Activated CD4-positive, alpha-beta T cell treated with anti-CD3 and anti-CD28 coated beads, Interleukin-10, Interleukin-2, amounts not matched to agents 100 ng/mL and 50 ng/mL, durations not matched to agents 16 hours and 8 hours (primary cell): ENCODE measurements around the gene PDIA2.
"Not testable (repeated sequence)": the region's sequence is repeated elsewhere in the genome, so short reads cannot be mapped to it uniquely, and the experiment has no call there.

Experiments used
- DNase-seq: peaks from one replicate; pipeline ENCODE4 v3.0.0-alpha.2; 2020

The PDIA2 gene, protein sequence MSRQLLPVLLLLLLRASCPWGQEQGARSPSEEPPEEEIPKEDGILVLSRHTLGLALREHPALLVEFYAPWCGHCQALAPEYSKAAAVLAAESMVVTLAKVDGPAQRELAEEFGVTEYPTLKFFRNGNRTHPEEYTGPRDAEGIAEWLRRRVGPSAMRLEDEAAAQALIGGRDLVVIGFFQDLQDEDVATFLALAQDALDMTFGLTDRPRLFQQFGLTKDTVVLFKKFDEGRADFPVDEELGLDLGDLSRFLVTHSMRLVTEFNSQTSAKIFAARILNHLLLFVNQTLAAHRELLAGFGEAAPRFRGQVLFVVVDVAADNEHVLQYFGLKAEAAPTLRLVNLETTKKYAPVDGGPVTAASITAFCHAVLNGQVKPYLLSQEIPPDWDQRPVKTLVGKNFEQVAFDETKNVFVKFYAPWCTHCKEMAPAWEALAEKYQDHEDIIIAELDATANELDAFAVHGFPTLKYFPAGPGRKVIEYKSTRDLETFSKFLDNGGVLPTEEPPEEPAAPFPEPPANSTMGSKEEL

DNA sequence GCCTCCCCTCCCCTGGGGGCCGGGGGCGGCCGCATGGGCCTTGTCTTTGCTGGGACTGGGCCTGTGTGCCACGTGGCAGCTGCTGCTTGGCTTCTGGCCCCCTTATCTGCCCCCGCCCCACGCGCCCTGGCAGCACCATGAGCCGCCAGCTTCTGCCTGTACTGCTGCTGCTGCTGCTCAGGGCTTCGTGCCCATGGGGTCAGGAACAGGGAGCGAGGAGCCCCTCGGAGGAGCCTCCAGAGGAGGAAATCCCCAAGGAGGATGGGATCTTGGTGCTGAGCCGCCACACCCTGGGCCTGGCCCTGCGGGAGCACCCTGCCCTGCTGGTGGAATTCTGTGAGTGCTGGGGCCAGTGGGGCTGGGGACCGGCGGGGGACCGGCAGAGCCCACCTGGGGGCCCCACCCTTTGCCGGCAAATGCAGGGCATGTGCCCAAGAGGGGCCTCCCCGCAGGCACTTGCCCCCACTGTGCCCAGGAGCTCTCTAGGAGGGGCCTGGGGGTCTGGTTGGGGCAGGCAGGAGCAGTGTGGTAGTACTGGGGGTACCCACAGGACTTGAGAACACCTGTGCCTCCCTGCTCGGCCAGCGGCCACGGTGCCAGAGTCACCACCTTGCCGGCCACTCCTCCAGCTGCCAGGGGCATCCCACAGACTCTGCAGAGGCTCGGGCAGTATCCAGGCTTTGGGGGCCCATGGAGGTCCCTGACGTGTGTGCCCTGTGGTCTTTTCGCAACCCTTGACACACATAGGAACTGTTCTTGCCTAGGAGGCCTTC, at the start of gene PDIA2:
TSS of gene PDIA2 (plus strand) at position 132 of the 773 bp plus-strand sequence. CDS start at position 138, 6 bp downstream.
- DNase-seq: no peak

DNA sequence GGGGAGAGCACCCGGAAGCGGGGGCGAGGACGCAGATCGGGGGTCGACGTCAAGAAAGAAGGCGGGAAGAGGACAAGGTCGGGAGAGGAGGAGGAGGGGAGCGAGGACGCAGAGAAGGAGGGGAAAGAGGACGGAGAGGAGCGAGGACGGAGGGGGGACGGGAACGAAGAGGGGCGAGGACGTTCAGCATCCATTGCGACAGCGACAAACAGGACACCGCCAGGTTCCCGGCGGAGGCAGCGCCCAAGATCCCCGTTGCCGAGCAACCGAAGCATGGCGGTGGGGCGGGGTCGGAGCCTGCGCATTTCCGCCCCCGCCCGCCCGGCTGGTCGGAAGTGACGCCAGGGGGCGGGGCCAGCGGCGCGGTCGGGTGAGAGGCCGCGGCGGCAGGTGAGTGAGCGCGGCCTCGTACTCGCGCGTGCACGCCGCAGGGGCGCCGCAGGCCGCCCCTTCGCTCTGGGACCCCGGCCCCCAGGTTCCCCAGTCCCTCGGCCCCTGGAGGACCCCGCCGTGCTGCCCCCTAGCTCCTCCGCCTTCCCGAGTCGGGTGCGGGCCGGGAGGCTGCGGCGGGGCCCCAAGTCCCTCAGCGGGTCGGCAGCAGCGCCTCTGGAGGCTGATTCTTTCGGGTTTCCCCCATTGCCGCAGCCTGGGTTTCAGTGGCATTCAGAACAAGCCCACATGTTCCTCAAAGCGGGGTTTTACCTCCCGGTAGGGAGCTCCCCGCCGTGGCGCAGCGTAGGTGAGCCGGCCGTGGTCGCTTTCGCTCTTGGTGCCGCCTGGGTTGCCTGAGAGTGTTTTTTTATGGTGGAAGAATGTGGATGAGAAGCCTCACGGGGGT, 48.3 kb upstream of the PDIA2 start, which contains the start of gene FAM234A:
TSS of gene FAM234A (plus strand) at position 354 of the 838 bp plus-strand sequence. CDS start 19,593 bp downstream, outside the sequence.
- peak; percentile 96 for DNase-seq

DNA sequence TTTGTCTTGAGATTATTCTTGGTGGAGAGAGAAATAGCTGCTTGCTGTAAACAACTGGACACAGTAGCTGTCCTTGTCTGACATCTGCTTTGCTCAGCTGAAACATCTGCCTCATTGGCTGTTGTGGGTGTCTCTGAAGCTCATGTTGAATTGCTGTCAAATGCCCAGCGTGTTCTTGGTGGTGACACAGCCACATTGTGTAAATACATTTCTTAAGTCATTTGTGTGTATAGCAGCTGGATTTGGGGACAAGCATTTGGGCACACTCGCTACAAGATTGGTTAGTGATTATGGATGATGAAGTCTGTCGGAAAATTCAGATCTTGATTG, 43.1 kb upstream of the PDIA2 start:
- no peak for DNase-seq

DNA sequence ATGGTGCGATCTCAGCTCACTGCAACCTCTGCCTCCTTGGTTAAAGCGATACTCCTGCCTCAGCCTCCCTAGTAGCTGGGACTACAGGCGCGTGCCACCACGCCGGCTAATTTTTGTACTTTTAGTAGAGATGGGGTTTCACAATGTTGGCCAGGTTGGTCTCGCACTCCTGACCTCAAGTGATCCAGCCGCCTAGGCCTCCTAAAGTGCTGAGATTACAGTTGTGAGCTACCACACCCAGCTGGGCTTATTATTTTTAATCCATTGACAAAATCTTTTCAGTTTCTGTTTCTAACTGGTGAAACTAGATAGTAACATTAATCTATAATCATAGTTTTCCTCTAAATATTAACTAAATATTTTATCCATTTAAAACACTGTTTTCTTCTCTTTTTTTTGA, 42.4 kb upstream of the PDIA2 start:
- no peak for DNase-seq

DNA sequence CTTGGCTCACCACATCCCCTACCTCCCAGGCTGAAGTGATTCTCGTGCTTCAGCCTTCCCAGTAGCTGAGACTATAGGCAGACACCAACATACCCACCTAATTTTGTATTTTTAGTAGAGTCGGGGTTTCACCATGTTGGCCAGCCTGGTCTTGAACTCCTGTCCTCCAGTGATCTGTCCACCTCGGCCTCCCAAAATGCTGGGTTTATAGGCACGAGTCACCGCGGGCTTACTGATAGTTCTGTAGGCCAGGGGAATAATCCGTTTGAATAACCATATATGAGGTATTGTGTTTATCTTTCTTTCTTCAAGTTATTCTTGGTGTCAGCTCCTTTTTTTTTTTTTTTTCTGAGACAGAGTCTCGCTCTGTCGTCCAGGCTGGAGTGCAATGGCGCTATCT, 40.7 kb upstream of the PDIA2 start:
- DNase-seq: no peak

DNA sequence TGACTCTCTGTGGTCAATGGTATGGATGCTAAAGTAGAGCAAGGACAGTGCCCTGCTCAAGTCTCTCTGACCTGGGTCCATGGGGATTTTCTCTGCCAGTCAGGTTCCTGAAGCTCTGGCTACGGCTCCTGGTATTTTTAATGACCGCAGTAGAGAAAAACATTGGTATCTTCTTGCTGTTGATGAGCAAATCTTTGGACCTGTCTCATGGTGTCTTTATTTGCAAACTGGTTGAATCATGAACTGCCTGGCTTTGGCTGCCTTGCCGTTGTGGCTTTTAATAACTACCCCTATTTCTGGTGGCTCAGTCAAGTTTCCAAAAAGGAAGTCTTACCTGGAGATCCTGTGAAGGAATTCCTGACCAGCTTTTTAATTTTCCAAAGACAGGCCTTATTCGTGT, 39.6 kb upstream of the PDIA2 start:
- DNase-seq: no peak

DNA sequence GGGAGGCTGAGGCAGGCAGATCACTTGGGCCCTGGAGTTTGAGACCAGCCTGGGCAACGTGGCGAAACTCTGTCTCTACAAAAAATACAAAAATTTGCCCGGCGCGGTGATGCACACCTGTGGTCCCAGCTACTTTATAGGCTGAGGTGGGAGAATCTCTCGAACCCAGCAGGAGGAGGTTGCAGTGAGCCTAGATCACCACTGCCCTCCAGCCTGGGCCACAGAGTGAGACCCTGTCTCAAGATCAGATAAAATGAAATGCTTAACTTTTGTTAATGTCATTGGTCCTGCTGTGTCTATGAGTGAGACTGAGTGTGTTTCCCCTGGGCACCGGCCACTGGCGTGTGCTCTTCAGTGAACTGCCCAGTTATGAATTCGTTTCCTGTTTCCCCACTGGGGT, 37.9 kb upstream of the PDIA2 start:
- no peak for DNase-seq

DNA sequence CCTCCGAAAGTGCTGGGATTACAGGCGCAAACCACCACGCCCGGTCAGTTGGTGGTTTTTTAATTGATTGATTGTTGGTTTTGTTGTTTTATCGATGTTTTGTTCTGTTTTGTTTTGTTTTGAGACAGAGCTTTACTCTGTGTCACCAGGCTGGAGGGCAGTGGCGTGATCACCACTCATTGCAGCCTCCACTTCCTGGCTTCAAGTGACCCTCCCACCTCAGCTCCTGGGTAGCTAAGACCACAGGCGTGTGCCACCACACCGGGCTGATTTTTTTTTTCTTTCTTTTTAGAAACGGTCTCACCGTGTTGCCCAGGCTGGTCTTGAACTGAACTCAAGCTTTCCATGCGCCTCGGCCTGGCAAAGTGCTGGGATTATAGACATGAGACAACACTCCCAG, 35.9 kb upstream of the PDIA2 start:
- no peak for DNase-seq

DNA sequence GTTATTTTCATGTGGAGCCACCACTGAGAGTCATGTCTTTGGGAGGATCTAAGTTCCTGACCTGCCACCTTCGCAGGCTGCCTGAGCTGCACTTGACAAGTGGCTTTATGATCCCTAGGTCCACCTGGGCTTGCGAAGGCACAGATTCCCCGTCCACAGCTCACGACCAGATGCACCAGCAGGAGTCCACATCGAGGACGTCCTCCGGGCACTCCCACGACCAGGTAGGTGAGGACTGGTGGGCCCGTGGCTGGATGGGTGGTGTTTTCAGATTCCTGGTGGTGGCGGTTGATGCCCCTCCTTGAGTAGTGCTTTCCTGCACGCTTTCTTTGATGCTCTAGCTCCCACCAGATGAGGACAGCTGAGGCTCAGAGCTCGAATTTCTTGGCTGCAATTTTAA, 33.5 kb upstream of the PDIA2 start:
- DNase-seq: no peak

DNA sequence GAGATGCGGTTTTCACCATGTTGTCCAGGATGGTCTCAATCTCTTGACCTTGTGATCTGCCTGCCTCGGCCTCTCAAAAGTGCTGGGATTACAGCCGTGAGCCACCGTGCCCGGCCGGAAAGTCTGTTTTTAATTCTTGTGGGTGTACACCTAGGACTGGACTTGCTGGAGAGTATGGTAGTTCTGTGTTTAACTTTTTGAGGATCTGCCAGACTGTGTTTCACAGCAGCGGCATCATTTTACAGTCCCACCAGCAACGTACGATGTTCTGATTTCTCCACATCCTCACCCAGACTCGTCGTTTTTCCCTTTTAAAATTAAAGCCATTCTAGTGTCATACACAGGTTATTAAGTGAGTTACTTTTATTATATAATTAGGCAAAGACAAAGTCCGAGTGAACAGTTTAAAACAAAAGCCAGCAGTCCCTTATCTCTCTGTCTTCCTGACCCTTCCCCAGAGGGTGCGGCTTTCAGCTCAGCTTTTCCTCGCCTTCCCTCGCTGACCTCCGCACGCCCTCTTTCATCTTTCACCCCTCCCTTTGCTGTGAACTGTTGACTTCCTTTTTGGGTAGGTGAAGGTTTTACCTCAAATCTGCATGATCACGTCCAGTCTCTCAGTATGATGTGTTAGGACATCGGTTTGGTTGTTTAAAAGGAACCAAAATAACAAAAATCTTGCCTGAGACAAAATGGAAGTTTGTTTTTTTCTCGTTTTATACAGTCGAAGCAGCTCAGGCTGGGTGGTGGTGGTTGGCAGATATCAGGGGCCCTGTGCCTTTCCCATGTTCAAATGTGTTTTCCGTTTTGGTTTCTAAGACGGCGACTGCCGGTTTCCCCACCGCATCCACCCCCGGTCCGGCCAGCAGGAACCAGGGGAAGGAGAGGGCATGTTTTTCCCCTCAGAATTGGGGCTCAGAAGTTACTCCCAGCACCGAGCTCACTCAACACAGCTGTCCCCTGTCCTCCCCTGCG, 30.3 kb upstream of the PDIA2 start:
- DNase-seq: peak; percentile 58

DNA sequence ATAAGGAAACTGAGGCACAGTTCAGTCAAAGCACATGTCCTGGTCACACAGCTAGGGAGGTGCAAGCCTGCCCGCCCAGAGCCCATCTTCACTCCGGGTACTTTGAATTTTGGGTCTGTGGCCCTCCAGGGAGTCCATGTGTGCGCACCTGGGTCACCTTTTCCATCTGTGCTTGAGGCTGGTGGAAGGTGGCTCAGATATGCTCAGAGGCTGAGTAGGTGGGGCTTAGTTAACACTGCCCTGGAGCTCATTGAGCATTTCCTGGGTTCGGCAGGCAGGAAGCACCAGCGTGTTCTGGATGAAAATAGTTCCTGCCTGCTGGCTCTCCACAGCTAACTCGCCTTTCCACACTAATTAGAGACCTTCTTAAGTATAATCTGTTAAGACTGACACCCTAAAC, 29.1 kb upstream of the PDIA2 start:
- no peak for DNase-seq

DNA sequence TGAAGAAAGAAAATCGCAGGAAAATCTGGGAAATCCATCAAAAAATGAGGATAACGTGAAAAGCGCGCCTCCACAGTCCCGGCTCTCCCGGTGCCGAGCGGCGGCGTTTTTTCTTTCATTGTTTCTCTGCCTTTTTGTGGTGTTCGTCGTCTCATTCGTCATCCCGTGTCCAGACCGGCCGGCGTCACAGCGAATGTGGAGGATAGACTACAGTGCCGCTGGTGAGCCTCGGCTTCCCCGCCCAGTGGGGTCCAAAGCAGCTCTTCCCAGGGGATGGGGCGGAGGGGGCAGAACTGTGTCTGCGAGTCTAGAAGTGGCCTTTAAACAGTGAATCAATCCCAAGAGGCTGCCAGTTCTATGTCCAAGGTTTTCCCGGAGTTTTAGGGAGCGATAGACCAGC, 28.5 kb upstream of the PDIA2 start:
- DNase-seq: no peak

DNA sequence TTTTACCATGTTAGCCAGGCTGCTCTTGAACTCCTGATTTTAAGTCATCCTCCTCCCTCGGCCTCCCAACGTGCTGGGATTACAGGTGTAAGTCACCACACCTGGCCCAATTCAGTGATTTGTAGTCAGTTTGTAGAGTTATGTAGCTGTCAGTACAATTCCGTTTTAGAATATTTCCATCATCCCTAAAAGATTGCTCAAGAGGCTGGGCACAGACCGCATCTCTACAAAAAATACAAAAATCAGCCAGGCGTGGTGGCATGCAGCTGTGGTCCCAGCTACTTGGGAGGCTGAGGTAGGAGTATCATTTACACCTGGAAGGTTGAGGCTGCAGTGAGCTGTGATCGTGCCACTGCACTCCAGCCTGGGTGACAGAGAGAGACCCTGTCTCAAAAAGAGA, 27.8 kb upstream of the PDIA2 start:
- no peak for DNase-seq

DNA sequence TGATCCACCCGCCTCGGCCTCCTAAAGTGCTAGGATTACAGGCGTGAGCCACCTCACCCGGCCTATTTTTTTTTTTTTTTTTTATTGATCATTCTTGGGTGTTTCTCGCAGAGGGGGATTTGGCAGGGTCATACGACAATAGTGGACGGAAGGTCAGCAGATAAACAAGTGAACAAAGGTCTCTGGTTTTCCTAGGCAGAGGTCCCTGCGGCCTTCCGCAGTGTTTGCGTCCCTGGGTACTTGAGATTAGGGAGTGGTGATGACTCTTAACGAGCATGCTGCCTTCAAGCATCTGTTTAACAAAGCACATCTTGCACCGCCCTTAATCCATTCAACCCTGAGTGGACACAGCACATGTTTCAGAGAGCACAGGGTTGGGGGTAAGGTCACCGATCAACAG, 24.9 kb upstream of the PDIA2 start:
- DNase-seq: not testable (repeated sequence)

DNA sequence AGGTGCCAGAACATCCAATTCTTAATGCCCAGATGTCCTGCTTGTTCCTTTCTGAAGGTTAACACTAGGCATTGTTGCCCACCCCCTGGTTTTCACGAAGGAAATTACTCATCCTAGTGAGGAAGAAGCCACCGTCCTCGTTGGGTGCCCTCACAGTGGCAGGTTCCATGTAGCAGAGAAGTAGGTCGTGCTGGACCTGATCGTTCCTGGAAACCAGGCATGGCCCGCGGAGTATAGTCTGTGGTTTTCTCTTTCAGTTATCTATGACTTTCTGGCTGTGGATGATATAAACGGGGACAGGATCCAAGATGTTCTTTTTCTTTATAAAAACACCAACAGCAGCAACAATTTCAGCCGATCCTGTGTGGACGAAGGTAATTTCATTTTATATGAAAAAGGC, 23.7 kb upstream of the PDIA2 start:
- DNase-seq: no peak

DNA sequence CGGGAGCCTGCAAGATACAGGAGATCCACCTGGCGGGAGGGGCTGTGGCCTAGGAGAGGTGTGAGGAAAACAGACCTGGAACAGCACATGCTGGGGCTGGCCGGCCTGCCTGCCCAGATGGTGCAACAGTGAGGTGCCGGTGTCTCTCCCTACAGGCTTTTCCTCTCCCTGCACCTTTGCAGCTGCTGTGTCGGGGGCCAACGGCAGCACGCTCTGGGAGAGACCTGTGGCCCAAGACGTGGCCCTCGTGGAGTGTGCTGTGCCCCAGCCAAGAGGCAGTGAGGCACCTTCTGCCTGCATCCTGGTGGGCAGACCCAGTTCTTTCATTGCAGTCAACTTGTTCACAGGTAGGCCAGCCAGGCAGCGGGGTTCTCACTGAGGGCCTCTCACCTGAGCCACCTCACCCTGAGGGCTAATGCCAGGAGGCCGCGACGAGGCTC, 23.1 kb upstream of the PDIA2 start:
- no peak for DNase-seq

DNA sequence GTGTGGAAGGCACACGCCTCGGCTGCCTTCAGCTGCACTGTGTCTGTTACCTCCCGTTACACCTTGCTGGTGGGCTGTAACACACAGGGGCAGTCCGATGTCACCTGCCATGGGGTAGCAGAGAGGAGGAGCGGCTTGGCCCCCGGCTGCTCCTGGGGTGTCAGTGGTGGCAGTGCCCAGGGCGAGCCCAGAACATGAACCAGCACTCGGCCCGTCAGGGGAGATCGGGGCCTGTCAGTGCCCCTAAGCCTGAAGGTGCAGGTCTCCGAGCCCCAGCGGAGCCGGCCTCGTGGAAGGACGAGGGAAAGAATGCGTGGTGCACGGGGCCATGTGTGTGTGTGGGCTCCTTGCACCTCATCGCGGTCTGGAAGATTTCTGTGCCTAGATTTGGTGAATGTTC, 22.6 kb upstream of the PDIA2 start:
- DNase-seq: no peak

DNA sequence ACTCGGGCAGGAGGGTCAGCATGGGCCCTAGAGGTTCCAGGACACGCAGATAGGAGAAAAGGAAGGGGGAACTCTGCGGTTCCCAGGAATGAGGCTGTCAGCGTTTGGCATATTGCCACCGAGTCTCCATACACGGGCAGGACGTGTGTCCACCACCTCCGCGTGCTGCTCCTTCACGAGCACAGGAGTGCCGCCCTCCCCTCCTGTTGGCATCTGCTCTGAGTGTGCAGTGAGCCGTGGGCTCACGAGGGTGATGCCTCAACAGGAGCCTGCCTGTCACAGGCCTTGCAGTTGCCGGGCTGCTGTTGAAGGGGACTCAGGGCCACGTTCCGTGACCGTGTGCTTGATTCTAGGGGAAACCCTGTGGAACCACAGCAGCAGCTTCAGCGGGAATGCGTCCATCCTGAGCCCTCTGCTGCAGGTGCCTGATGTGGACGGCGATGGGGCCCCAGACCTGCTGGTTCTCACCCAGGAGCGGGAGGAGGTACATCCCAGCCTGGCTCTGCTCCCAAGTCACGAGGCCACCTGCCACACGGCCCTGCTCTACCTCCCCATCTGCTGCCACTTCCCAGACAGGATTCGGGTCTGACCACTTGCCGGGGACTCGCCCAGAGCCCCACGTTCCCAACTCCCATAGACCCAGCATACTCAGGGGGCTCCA, 21.8 kb upstream of the PDIA2 start:
- no peak for DNase-seq

DNA sequence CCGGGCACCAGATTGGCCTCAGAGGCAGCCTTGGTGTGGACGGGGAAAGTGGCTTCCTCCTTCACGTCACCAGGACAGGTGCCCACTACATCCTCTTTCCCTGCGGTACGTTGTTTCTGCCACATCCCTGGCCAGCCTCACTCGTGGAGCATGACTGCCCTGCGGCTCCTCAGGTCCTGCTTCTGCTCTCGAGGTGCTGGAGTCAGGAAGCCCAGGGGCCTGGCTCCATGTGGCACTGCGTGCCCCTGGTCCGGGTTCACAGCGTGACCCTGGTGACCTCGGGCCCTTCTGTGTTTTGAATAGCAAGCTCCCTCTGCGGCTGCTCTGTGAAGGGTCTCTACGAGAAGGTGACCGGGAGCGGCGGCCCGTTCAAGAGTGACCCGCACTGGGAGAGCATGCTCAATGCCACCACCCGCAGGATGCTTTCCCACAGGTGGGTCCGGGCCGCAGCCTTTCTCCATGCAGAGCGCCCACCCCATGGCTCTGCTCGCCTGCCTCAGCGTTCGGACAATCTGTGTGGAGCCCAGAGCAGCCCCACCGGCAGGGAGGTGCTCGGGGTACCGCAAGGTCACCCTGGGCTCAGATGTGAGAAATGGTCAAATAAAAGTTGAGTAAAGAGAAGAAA, 20.7 kb upstream of the PDIA2 start:
- no peak for DNase-seq

DNA sequence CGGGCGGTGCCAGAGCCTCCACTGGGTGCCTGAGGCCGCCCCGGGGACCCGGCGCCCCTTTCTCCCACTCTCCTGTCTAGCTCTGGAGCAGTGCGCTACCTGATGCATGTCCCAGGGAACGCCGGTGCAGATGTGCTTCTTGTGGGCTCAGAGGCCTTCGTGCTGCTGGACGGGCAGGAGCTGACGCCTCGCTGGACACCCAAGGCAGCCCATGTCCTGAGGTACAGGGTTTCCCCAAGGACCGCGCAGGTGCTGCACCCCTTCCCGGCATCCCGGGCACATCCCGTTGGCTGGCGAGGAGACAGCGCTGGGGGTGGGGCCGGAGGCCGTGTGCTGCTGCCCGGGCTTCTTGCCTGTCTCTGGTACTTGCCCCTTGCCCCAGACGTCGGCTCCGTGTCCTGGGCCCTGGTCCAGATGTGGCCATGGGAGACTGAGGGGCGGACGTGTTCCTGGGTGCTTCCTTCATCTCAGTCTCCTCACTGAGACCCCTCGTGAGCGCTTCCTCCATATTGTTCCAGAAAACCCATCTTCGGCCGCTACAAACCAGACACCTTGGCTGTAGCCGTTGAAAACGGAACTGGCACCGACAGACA, 19.7 kb upstream of the PDIA2 start:
- DNase-seq: no peak
